ENCODE measurements around the gene SPATS2L. TPM values are rescaled to one million over a fixed set of nuclear protein-coding genes. Genes with fewer than 3 reads are reported as not detected.
A peak's percentile ranks its signal among the peaks of the same experiment; 100 is the strongest.

The SPATS2L gene
- total RNA-seq, 4 donors from 2014 or later = 33.4 to 236 (median 159) TPM

DNA sequence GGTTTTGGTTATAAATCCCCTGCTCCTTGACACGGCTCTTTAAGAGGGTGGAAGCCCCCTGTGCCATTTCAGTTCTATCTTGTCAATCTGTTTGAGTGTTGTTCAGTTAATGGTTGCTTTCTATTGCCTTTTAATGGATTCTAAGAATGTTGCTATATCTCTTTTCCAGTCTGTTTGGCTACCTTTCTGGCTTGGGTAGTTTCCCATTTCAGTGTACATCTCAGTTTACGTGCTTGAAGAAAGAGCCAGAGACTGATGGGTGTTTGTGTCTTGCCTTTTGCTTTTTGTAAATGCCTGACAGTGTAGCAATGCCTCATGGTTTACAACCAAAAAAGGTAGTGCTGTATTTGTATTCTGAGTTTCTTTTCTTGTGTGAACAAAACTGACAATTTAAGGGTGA lies 45.3 kb downstream of the SPATS2L start:
- no peaks in the 10 kb centered on the region for H3K36me3 ChIP-seq
- 70 to 80% methylated on average over 2 of the region's 2 CpGs for WGBS, 2 donors (ENCODE audit: low coverage in 1 of 2)
- no peak overlapping the region for H3K4me3 ChIP-seq
- no peak for TF ChIP-seq POLR2A (IDR thresholded peaks at IDR 0.05)
- TF ChIP-seq, protein P1, sequence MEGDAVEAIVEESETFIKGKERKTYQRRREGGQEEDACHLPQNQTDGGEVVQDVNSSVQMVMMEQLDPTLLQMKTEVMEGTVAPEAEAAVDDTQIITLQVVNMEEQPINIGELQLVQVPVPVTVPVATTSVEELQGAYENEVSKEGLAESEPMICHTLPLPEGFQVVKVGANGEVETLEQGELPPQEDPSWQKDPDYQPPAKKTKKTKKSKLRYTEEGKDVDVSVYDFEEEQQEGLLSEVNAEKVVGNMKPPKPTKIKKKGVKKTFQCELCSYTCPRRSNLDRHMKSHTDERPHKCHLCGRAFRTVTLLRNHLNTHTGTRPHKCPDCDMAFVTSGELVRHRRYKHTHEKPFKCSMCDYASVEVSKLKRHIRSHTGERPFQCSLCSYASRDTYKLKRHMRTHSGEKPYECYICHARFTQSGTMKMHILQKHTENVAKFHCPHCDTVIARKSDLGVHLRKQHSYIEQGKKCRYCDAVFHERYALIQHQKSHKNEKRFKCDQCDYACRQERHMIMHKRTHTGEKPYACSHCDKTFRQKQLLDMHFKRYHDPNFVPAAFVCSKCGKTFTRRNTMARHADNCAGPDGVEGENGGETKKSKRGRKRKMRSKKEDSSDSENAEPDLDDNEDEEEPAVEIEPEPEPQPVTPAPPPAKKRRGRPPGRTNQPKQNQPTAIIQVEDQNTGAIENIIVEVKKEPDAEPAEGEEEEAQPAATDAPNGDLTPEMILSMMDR (IDR thresholded peaks at IDR 0.05) = no peak
- no peak for TF ChIP-seq POLR2AphosphoS5 (IDR thresholded peaks at IDR 0.05)
- TF ChIP-seq EP300 (IDR thresholded peaks at IDR 0.05; ENCODE audit: low read depth) = no peak
- H3K27me3 ChIP-seq = no peaks in the 10 kb centered on the region
- no peaks in the 10 kb centered on the region for H3K9me3 ChIP-seq
- H3K27ac ChIP-seq = peak overlapping the region in 2 of 4 donors; percentile 4 to 7
- peaks cover 4 to 40% (median 21%) of the 10 kb centered on the region in 4 donors for H3K4me1 ChIP-seq
- in situ Hi-C loops (cut with MboI; ENCODE audit: low pct_ligation_motif_present in 1 of 4, low pct_unique_long_range_greater_than_20kb in 1 of 4, low sequenced_read_pairs in 3 of 4) (no loop called here), intact Hi-C loops (cut with DNase I; ENCODE audit: low total_unique reads) (no loop called here)
- no peak for DNase-seq

DNA sequence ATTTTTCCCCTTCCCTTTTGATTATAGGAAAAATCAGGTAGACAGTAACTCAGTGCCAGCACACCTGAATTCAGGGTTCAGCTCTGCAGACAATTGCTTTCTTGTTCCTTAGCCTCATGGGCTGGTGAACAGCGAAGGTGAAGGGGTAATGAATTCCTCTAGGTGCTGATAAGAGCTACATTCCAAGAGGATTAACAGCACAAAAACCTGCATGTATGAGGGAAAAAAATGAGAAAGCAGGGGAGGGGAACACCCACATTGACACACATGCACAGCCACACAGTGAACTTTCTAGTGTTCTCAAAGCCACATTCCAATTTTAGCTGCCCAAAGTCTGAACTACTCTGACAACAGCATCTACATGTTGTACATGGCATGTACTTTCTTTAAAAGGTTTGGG lies 46.1 kb downstream of the SPATS2L start:
- no peaks in the 10 kb centered on the region for H3K36me3 ChIP-seq
- in situ Hi-C loops (cut with MboI; ENCODE audit: low pct_ligation_motif_present in 1 of 4, low pct_unique_long_range_greater_than_20kb in 1 of 4, low sequenced_read_pairs in 3 of 4) (no loop called here), intact Hi-C loops (cut with DNase I; ENCODE audit: low total_unique reads) (no loop called here)
- no peaks in the 10 kb centered on the region for H3K9me3 ChIP-seq
- TF ChIP-seq POLR2AphosphoS5 (IDR thresholded peaks at IDR 0.05) (no peak), POLR2A (IDR thresholded peaks at IDR 0.05) (no peak), EP300 (IDR thresholded peaks at IDR 0.05; ENCODE audit: low read depth) (no peak)
- TF ChIP-seq, protein P1 (IDR thresholded peaks at IDR 0.05) = no peak
- no peaks in the 10 kb centered on the region for H3K27me3 ChIP-seq
- H3K27ac ChIP-seq = peak overlapping the region in 3 of 4 donors; percentile 11 to 55 (median 47)
- H3K4me1 ChIP-seq = peaks cover 8 to 43% (median 22%) of the 10 kb centered on the region in 4 donors
- 57% methylated on average over 1 of the region's 1 CpG; no CpG with 5 or more reads in 1 of the 2 donors for WGBS, 2 donors (ENCODE audit: low coverage in 1 of 2)
- DNase-seq = no peak
- no peak overlapping the region for H3K4me3 ChIP-seq

DNA sequence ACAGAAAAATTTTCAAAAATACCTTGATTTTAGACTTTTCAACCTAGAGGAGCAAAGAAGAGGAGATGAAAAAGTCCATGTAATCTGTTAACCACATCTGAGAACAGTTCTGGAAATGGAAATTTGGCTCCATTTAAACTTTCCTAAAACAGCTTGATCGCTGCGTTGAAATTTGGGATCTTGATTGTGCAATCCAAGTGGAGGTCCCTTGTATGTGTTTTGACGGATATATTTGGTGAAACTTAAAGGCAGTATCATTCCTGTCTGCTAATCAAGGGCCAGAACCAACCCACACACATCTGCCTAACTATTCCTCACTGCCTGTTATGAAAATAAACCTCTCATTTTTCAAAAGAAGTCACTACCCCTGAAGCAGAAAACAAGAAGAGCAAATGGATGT lies 46.6 kb downstream of the SPATS2L start:
- intact Hi-C loops (cut with DNase I; ENCODE audit: low total_unique reads) (no loop called here), in situ Hi-C loops (cut with MboI; ENCODE audit: low pct_ligation_motif_present in 1 of 4, low pct_unique_long_range_greater_than_20kb in 1 of 4, low sequenced_read_pairs in 3 of 4) (no loop called here)
- TF ChIP-seq, protein P1 (IDR thresholded peaks at IDR 0.05) = no peak
- TF ChIP-seq POLR2A (IDR thresholded peaks at IDR 0.05) (no peak), POLR2AphosphoS5 (IDR thresholded peaks at IDR 0.05) (no peak), EP300 (IDR thresholded peaks at IDR 0.05; ENCODE audit: low read depth) (no peak)
- DNase-seq = no peak
- no peaks in the 10 kb centered on the region for H3K27me3 ChIP-seq
- WGBS, 2 donors (ENCODE audit: low coverage in 1 of 2) = 77 to 78% methylated on average over 3 of the region's 3 CpGs
- no peaks in the 10 kb centered on the region for H3K9me3 ChIP-seq
- H3K36me3 ChIP-seq = no peaks in the 10 kb centered on the region
- H3K4me3 ChIP-seq = no peak overlapping the region
- H3K27ac ChIP-seq = peak overlapping the region in 3 of 4 donors; percentile 11 to 55 (median 47)
- H3K4me1 ChIP-seq = peaks cover 8 to 43% (median 22%) of the 10 kb centered on the region in 4 donors

DNA sequence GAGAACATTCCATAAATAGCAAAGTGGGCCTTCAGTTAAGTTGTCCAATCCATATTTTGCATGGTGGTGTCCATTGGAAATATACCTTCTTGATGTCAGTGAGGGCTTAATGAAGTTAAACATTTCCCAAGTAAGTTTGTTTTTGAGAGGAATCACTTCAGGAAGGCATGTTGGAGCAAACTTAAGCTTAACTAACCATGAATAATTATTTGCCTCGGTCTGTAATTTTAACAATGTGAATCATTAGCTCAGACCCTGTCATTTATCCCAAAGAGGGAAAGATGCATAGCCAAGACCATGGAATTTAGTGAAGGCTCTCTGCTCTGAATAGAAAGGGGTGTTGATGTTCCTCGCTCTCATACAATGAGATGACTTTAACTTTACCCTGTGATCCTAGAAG lies 47.4 kb downstream of the SPATS2L start:
- no peak overlapping the region for H3K4me3 ChIP-seq
- H3K4me1 ChIP-seq = peaks cover 8 to 43% (median 21%) of the 10 kb centered on the region in 4 donors
- intact Hi-C loops (cut with DNase I; ENCODE audit: low total_unique reads) (no loop called here), in situ Hi-C loops (cut with MboI; ENCODE audit: low pct_ligation_motif_present in 1 of 4, low pct_unique_long_range_greater_than_20kb in 1 of 4, low sequenced_read_pairs in 3 of 4) (no loop called here)
- H3K36me3 ChIP-seq = no peaks in the 10 kb centered on the region
- peak overlapping the region in 2 of 4 donors; percentile 11 to 47 for H3K27ac ChIP-seq
- H3K9me3 ChIP-seq = no peaks in the 10 kb centered on the region
- DNase-seq = no peak
- 87% methylated on average over 2 of the region's 2 CpGs; no CpG with 5 or more reads in 1 of the 2 donors for WGBS, 2 donors (ENCODE audit: low coverage in 1 of 2)
- no peak for TF ChIP-seq POLR2AphosphoS5 (IDR thresholded peaks at IDR 0.05)
- TF ChIP-seq, protein P1 (IDR thresholded peaks at IDR 0.05) = no peak
- no peak for TF ChIP-seq EP300 (IDR thresholded peaks at IDR 0.05; ENCODE audit: low read depth)
- TF ChIP-seq POLR2A (IDR thresholded peaks at IDR 0.05) = no peak
- no peaks in the 10 kb centered on the region for H3K27me3 ChIP-seq
